ENCODE measurements around the gene CLASP1. TPM values are rescaled to one million over a fixed set of nuclear protein-coding genes. Genes with fewer than 3 reads are reported as not detected.
"Not testable (repeated sequence)": the region's sequence is repeated elsewhere in the genome, so short reads cannot be mapped to it uniquely, and the experiment has no call there.

The CLASP1 gene
- total RNA-seq, 1 donor from 2014 or later = 163 TPM

DNA sequence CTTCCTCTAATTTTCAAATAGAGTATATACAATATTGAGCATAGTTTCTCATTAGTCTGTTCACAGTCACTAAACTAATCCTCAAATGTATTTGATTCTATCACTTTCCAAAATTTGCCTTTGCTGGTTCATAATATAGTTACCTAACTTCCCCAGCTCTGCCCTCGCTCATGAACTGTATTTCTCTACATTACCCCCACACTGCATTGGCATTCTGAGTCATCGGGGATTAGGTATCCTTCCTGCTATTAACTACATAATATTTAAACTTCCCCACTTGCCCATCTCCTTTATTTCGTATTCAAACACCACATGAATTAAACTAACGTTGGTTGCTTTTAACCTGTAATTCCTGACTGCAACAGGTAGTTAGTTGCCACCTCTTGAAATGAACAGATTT, 14.8 kb upstream of the CLASP1 start:
- H3K9me3 Mint-ChIP-seq (ENCODE audit: unreplicated experiment) = peaks cover 2% of the 10 kb centered on the region
- H3K4me1 Mint-ChIP-seq (ENCODE audit: low read depth, unreplicated experiment) = no peaks in the 10 kb centered on the region

DNA sequence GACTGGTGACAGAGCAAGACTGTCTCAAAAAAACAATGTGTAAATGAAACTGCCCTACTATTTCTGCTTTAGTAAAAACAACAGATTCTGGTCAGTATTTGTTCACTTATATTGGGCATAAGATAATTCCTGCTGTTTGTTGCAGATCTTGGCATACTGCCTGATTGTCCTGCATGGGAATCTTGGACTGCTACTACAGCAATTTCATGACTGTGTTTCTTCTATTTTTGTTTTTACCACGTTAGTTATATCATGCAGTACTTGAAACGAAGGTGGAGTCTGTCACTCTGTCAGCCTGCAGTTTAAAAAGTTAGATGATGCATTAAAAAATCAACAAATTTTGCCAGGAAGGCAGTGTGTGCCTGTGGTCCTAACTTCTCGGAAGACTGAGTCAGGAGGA, 14.2 kb upstream of the CLASP1 start:
- Mint-ChIP-seq H3K36me3 (ENCODE audit: unreplicated experiment) (no peaks in the 10 kb centered on the region), H3K27ac (ENCODE audit: unreplicated experiment) (no peak overlapping the region), H3K9me3 (ENCODE audit: unreplicated experiment) (peaks cover 2% of the 10 kb centered on the region), H3K27me3 (ENCODE audit: unreplicated experiment) (peaks cover 2% of the 10 kb centered on the region), H3K4me1 (ENCODE audit: low read depth, unreplicated experiment) (no peaks in the 10 kb centered on the region), H3K4me3 (ENCODE audit: unreplicated experiment) (no peak overlapping the region)
- TF ChIP-seq, protein P1, sequence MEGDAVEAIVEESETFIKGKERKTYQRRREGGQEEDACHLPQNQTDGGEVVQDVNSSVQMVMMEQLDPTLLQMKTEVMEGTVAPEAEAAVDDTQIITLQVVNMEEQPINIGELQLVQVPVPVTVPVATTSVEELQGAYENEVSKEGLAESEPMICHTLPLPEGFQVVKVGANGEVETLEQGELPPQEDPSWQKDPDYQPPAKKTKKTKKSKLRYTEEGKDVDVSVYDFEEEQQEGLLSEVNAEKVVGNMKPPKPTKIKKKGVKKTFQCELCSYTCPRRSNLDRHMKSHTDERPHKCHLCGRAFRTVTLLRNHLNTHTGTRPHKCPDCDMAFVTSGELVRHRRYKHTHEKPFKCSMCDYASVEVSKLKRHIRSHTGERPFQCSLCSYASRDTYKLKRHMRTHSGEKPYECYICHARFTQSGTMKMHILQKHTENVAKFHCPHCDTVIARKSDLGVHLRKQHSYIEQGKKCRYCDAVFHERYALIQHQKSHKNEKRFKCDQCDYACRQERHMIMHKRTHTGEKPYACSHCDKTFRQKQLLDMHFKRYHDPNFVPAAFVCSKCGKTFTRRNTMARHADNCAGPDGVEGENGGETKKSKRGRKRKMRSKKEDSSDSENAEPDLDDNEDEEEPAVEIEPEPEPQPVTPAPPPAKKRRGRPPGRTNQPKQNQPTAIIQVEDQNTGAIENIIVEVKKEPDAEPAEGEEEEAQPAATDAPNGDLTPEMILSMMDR (IDR thresholded peaks at IDR 0.05; ENCODE audit: partially characterized antibody, unreplicated experiment) = no peak
- no peak for DNase-seq

More for the DNA sequence above, 14.8 kb upstream of the CLASP1 start:
- Mint-ChIP-seq H3K27ac (ENCODE audit: unreplicated experiment) (no peak overlapping the region), H3K27me3 (ENCODE audit: unreplicated experiment) (peaks cover 2% of the 10 kb centered on the region), H3K4me3 (ENCODE audit: unreplicated experiment) (no peak overlapping the region), H3K36me3 (ENCODE audit: unreplicated experiment) (no peaks in the 10 kb centered on the region)
- TF ChIP-seq, protein P1 (IDR thresholded peaks at IDR 0.05; ENCODE audit: partially characterized antibody, unreplicated experiment) = no peak
- DNase-seq = no peak

DNA sequence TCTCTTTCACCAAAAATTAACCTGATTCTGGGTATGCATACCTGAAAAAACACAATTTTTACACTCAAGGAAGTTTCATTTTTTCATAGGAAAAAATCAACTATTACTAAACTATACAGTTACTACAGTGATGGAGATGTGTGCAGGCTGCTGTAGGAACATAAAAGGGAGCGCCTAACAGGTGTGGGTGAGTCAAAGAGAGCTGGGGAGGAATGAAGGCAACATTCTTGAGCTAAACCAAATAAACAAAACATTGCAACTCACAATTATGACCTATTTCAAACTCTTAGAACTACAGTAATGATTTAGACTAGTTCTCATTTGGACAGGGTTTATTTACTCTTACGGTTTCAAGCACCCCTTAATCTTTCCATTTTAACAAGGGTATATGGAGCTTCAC, 13.4 kb upstream of the CLASP1 start:
- H3K27ac Mint-ChIP-seq (ENCODE audit: unreplicated experiment) = no peak overlapping the region
- H3K9me3 Mint-ChIP-seq (ENCODE audit: unreplicated experiment) = peaks cover 2% of the 10 kb centered on the region
- peaks cover 2% of the 10 kb centered on the region for H3K27me3 Mint-ChIP-seq (ENCODE audit: unreplicated experiment)
- DNase-seq = no peak
- H3K4me3 Mint-ChIP-seq (ENCODE audit: unreplicated experiment) = no peak overlapping the region
- no peaks in the 10 kb centered on the region for H3K4me1 Mint-ChIP-seq (ENCODE audit: low read depth, unreplicated experiment)
- TF ChIP-seq, protein P1 (IDR thresholded peaks at IDR 0.05; ENCODE audit: partially characterized antibody, unreplicated experiment) = no peak
- H3K36me3 Mint-ChIP-seq (ENCODE audit: unreplicated experiment) = no peaks in the 10 kb centered on the region

DNA sequence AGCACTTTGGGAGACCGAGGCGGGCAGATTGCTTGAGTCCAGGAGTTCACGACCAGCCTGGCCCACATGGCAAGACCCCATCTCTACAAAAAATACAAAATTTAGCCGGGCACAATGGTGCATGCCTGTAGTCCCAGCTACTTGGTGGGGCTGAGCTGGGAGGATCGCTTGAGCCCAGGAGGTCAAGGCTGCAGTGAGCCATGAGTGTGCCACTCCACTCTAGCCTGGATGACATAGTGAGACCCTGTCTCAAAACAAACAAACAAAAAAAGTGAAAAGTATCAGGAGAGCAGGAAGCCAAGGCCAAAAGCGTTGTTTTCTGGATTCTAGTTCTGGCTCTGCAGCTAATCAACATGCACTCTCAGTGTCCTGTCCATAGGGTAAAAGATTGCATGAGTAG, 10.7 kb upstream of the CLASP1 start:
- Mint-ChIP-seq H3K36me3 (ENCODE audit: unreplicated experiment) (no peaks in the 10 kb centered on the region), H3K4me1 (ENCODE audit: low read depth, unreplicated experiment) (no peaks in the 10 kb centered on the region), H3K9me3 (ENCODE audit: unreplicated experiment) (no peaks in the 10 kb centered on the region), H3K4me3 (ENCODE audit: unreplicated experiment) (no peak overlapping the region), H3K27ac (ENCODE audit: unreplicated experiment) (no peak overlapping the region), H3K27me3 (ENCODE audit: unreplicated experiment) (peaks cover 2% of the 10 kb centered on the region)
- TF ChIP-seq, protein P1 (IDR thresholded peaks at IDR 0.05; ENCODE audit: partially characterized antibody, unreplicated experiment) = no peak
- no peak for DNase-seq

DNA sequence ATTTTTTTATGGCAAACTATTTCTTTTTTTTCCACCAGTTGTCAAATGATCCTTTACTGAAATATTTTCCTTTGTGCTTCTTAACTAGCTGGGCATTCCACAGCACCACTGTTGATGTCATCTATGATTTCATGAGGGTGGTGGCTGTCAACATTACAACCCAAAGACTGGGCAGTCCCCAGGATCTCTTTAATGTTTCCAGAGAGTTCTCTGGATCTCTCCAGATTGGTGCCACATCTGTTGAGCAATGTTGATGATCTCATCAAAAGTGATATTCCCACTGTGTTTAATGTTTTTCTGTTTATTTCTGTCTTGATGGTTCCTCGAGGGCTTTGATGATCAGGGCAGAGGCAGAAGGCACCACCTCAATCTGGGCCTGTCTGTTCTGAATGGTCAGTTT, 9.1 kb upstream of the CLASP1 start:
- not testable (repeated sequence) for H3K27me3 Mint-ChIP-seq (ENCODE audit: unreplicated experiment); H3K9me3 Mint-ChIP-seq (ENCODE audit: unreplicated experiment); H3K4me1 Mint-ChIP-seq (ENCODE audit: low read depth, unreplicated experiment); H3K4me3 Mint-ChIP-seq (ENCODE audit: unreplicated experiment); H3K27ac Mint-ChIP-seq (ENCODE audit: unreplicated experiment); DNase-seq; H3K36me3 Mint-ChIP-seq (ENCODE audit: unreplicated experiment)

DNA sequence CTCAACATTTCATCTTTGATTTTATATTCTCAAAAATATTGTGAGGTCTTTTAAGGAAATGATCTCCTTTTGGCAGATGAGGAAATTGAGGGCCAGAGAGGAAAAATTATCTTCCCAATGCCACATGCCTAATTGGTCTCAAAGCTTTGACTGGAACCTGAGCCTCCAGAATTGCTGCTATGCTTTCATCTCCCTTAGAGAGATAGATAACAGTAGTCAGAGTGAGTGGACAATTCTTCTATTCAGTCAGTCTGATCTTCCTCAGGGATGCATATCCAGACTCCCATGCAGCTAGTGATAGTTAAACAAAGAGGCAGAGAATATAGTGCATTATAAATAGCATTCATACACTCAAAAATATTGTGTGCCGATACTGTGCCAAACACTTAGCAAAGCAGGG, 3.8 kb upstream of the CLASP1 start:
- no peaks in the 10 kb centered on the region for H3K36me3 Mint-ChIP-seq (ENCODE audit: unreplicated experiment)
- TF ChIP-seq, protein P1 (IDR thresholded peaks at IDR 0.05; ENCODE audit: partially characterized antibody, unreplicated experiment) = no peak
- peaks cover 7% of the 10 kb centered on the region for H3K4me1 Mint-ChIP-seq (ENCODE audit: low read depth, unreplicated experiment)
- H3K9me3 Mint-ChIP-seq (ENCODE audit: unreplicated experiment) = peaks cover 4% of the 10 kb centered on the region
- H3K4me3 Mint-ChIP-seq (ENCODE audit: unreplicated experiment) = no peak overlapping the region
- H3K27ac Mint-ChIP-seq (ENCODE audit: unreplicated experiment) = no peak overlapping the region
- H3K27me3 Mint-ChIP-seq (ENCODE audit: unreplicated experiment) = no peaks in the 10 kb centered on the region
- no peak for DNase-seq

Data from glutamatergic neuron (in vitro differentiated cells).